CMK (cell line): Measurements from ENCODE around the gene OR52B6.
A peak's percentile ranks its signal among the peaks of the same experiment; 100 is the strongest.
"Not testable (repeated sequence)": the region's sequence is repeated elsewhere in the genome, so short reads cannot be mapped to it uniquely, and the experiment has no call there.

Experiments
- DNase-seq: peaks from one replicate; pipeline ENCODE4 v3.0.0-alpha.2; 2010; ENCODE audit warnings: low read depth

OR52B6 gene, protein sequence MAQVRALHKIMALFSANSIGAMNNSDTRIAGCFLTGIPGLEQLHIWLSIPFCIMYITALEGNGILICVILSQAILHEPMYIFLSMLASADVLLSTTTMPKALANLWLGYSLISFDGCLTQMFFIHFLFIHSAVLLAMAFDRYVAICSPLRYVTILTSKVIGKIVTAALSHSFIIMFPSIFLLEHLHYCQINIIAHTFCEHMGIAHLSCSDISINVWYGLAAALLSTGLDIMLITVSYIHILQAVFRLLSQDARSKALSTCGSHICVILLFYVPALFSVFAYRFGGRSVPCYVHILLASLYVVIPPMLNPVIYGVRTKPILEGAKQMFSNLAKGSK

DNA sequence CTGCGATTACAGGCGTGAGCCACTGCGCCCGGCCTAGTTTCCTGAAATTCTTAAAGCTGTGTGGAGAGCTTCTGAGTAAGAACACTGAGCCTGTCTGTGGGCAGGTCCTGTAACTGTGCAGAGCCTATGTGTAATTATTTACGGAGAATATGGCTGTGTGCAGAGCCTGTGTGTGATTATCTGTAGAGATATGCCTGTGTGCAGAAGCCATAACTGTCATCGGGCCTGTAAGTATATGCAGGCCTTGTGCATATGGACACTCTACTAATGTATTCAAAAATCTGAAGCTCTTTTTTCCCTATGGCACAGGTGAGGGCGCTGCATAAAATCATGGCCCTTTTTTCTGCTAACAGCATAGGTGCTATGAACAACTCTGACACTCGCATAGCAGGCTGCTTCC is at the start of gene OR52B6:
TSS of gene OR52B6 (plus strand) at position 301 of the 400 bp plus-strand sequence. CDS start at position 301, 0 bp downstream.
- DNase-seq = no peak

DNA sequence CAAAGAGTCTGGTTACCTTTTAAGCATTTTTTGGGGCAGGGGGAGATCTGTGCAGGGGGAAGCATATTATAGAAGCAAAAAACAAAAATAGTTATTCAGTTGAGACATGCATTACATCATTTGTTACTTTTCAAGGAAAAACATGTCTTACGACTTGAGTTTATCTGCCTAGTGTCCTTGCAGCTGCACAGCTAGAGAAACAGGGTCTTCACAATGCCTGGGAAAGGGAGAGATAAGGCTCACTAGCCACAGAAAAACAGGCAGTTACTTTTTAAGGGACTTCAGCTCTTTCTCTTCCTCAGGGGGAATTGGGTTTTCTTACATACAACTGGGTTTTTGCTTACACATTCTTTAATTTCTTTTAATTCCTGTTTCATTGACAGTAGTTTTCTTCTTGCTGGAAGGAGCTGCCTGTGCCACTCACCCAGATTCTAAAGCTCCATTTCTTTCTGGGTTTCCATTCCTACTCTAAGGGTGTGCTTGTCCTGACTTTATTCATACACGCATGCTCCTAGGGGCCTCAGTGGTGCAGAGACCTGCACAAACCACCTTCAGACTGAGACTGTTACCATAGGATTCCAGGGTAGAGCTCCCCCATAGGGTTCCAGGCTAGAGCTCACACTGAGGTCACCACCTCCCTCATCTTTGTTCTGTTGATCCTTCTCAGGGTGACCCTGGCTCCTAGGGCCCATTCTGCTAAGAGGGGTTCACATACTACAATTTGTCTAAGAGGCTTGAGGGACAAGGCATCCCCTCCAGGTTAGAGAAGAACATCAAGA is 49.4 kb upstream of the OR52B6 start:
- DNase-seq = no peak

DNA sequence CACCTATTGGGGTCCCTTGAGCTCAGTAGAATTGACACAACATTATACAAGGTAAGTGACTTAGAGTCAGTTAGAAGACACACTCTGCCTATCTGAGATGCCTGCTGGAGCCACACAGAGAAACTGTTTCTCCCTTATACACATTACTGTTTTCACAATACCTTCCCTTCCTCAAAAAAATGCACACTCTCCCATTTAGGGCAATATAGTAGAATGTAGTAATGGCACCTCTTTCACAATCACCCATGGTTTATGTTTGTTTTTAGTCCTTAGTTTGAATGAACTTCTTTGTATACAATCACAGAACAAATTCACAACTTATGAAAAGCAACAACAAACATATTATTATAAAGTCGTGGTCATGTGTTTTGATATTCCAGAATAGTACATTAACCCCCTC is 46.6 kb upstream of the OR52B6 start:
- DNase-seq = no peak

DNA sequence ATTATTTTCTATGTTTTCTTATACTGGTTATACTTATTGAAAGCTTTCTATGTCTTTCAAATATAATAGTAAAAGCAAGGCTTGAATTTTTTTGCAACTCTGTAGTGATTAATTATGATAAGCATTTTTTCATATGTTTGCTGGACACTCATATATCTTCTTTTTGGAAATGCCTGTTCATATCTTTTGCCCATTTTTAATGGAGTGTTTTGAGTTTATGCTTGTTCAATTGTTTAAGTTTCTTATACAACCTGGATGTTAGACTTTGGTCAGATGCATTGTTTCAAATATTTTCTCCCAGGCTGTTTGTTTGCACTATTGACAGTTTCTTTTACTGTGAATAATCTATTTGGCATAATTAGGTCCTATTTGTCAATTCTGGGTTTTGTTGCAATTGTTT is 44.2 kb upstream of the OR52B6 start:
- DNase-seq = no peak

DNA sequence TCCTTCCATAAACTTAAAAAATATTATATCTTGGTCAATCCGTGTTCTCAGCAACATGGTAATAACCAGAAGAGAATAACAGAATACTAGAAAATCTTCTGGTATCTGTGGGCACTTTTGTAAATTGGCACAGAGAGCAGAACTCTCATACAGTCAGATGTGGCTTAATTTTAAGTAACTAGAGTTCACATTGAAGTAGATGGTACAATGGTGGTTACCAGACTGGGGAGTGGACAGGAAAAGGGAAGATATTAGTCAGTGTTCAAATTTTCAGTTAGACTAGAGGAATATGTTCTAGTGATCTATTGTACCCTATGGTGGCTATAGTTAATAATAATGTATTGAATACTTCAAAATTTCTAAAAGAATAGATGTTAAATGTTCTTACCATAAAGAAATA is 39.2 kb upstream of the OR52B6 start:
- DNase-seq = no peak

DNA sequence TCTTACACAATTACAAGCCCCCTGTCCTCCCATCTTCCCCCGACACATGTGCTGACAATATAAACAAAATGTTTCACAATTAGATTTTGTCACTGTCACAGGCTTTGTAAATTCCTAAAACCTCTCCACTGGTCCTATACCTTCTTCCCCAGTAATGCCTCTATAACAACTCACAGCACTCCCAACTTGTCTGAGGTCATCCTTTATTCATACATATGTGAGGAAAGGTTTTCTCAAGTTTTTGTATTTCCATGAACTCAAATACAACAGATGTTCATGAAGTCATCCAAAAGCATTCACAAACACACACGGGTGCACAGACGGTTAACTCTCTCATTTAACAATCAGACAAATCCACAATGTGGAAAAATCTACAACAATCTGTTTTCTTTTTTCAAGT is 34.2 kb upstream of the OR52B6 start:
- DNase-seq = no peak

DNA sequence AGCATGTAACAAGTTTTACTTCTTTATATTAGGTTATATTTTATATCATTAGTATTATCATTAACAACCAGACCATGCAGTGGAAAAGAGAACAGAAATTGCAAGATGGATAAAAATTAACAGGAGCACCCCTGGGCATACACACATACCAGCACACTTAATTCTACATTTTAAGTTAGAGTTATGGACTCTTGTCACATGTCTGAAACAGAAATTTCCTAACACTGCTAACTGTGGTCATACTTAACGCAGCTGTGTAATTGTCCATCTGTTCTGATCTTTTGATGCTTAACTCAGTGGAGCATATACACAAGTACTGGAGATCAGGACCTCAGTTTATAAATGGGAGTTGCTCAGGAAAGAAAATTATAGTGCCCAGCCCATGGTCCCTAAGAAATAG is 32.7 kb upstream of the OR52B6 start:
- DNase-seq = no peak

DNA sequence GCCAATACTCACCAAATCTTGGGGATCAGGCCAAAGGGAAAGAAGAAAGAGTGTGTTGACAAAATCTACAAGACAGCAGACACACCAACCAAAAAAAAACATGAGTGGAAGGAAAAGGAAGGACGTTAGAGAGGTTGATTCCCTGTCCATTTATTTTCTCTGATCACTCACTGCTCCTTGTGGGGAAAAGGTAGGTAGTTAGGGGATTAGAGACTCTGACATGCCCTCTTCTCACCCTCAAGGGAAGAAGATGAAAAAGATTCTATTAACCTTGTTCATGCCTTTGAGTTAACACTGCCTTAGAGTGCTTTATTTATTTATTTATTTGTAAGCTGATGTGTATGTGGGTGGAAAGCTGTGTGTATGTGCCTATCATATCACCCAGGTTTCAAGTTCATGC is 32.2 kb upstream of the OR52B6 start, which contains the start of gene OR52H1:
TSS of gene OR52H1 (minus strand) at position 101 of the 400 bp plus-strand sequence. CDS start 3,035 bp downstream, outside the sequence.
- no peak for DNase-seq

DNA sequence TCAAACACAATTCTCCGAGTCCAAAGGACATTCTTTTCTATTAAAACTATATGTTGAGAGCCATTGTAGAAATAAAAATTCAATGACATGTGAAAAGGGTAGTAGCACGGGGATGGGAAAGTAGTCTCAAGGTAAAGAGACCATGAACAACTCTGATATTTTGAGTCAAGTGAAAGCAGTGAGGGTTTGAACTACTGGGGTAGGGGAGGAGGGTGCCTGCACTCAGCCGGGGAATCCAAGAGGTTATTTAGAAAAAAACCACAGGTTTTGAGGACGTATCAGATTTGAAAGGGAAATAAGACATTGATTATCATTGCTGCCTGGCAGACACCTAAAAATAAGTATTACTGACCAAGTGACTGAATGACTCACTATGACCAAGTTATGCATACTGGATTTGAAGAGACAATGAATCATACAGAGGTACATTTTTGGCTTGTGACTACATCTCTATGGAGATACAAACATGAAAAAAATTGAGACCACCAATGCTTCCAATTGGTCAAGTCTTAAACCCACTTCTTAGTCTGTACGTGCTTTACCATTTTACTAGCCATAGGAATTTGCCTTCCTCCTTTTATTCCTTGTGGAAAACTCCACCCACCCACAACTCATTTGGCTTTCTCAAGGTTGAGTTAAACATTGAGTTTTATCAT is 30.1 kb upstream of the OR52B6 start:
- no peak for DNase-seq

DNA sequence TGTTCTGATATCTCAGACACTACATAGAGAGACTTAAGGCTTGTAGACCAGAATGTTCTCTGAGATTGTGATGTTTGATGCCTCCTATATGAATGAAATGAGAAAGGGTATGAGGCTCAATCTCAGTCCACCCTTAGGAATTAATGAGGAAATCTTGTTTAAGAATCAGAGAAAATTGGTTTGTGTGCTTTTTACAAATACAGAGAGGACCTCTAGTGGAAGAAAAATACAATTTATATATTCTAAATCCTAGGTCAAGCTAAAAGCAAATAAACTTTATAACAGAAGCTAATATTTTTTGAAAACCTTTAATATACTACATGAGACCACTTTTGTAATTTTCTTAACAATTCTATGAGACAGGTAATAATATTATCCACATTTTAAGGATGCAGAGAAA is 27.3 kb upstream of the OR52B6 start:
- DNase-seq = no peak

DNA sequence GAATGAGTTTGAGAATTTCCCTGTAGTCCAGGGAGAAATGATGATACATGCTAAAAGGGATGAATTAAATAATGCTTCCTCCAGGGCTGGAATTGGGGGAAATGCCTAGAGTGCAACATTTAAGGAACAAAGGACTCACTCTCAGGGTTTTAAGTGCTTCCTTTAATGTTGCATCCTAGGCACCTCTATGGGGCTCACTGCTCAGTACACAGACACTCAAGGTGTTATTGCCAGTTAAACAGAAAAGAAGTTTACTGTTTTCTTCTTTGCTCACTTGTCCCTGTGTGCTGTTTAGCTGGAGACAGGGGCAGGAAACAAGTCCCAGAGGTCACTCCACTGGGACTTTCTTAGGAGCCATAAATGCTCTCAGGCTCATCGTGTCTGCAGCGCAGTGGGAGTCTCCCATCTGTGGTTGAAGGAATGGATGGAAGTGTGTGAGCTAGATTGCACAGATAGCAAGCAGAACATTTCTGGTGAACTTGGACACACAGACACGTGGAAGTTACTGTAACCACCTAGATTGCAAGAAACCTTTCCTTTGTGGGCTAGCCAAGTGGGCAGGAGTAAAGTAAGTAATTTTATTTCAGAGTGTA is 24.0 kb upstream of the OR52B6 start:
- DNase-seq = no peak

DNA sequence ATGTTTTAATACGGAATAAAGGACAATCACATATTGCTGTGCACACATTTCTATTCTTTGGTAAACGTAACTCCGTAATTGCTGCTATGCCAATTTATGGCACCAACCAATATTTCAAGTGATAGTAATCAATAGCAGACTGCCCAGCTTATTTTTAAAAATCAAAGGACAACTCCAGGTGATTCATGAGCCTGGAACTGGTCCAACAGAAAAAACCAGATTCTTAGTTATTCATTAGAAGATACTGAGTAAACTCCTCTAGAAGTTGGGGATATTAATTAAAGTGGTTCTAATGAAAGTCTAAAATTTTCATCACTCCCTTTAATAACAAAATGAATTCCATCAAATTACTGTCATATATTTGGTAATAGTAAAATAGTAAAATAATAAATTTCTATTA is 22.9 kb upstream of the OR52B6 start:
- DNase-seq = no peak

DNA sequence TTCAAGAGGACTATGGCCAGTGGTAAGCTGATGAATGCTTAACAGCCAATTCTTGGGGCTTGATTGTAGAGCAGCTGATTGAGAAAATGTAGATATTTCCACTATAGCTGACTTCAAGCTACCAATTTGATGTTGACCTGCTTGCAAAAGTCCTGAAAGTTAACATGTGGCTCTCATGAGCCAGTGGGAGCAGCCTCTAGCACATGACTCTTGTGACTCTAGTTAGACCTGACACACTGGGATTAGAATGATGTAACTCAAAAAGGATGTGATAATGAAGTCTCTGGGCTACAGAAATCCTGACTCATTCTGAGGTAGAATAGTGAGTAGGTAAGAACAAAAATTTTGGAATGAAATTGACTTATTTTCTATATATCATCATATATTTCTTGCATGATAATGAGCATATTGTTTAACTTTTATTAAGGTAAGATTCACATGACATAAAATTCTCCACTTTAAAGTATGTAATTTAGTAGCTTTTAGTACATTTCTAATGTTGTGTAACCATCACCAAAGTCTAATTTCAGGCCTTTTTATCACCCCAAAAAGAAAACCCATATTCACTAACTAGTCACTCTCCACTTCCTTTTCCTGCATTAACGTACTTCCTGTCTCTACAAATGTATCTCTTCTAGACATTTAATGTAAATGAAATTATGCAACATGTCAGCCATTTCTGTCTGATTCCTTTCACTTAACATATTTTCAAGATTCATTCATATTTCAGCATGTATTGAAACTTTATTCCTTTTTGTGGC is 16.2 kb upstream of the OR52B6 start:
- no peak for DNase-seq

DNA sequence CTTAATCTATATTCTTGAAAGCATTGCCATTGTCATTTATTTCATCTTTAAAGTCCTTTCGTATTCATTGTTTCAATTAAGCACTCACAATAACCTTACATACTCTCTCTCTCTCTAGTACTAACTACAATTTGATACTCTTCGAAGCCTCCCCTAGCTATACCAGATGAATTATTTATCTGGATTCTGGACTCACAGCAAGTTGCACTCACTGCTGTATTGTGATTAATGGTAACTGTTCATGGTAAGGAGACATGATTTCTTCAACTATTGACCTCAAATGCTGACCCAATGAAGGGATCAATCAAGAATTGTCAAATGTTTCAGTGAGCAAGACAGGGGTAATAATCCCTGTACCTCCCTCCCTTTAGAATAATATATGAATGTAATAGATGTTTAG is 6.0 kb upstream of the OR52B6 start:
- DNase-seq = no peak

DNA sequence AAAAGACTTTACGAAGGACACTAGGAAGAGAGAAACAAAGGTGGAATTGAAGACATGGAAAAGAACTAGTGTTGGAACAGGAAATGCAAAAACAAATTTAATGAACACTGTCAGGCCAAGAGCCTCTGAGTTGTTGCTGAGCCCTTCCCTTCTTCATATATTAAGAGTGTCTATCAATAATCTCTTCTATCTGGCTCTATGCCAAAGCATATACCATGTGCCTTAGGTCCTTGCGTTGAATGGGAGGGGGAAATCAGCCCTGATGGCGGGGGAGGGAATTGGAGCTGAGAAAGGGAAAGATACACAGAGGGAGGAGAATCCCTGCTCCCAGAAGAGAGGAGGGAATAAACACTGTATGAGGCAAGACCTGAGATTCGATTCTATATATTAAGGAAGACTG is 5.5 kb upstream of the OR52B6 start:
- no peak for DNase-seq

DNA sequence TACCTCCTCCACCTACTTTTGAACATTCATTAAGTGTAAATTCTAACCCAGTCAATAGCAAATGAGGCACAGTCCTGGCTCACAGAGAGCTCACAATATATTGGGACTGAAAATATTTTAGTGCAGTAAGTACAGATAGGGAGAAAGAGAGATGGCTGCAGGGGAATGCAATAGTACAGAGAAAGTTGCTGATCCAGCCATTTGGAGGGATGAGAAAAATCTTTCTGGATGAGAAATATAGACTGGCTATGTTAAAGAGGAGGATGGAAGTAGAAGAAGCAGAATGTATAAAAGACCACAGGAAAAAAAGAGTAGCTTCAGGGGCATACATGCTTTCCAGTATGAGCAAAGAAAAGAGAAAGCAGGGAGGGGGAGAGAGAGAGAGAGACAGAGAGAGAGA is 3.6 kb upstream of the OR52B6 start:
- no peak for DNase-seq

DNA sequence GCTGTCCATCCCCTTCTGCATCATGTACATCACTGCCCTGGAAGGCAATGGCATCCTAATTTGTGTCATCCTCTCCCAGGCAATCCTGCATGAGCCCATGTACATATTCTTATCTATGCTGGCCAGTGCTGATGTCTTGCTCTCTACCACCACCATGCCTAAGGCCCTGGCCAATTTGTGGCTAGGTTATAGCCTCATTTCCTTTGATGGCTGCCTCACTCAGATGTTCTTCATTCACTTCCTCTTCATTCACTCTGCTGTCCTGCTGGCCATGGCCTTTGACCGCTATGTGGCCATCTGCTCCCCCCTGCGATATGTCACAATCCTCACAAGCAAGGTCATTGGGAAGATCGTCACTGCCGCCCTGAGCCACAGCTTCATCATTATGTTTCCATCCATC is 337 bp downstream of the OR52B6 start:
- DNase-seq = peak; percentile 87

DNA sequence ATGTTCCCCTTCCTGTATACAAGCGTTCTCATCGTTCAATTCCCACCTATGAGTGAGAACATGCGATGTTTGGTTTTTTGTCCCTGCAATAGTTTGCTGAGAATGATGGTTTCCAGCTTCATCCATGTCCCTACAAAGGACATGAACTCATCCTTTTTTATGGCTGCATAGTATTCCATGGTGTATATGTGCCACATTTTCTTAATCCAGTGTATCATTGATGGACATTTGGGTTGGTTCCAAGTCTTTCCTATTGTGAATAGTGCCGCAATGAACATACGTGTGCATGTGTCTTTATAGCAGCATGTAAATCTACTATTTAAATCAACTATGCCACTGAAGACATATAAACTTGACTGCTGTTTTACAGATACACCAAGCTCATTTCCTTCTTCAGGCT is 3.8 kb downstream of the OR52B6 start:
- DNase-seq = not testable (repeated sequence)

DNA sequence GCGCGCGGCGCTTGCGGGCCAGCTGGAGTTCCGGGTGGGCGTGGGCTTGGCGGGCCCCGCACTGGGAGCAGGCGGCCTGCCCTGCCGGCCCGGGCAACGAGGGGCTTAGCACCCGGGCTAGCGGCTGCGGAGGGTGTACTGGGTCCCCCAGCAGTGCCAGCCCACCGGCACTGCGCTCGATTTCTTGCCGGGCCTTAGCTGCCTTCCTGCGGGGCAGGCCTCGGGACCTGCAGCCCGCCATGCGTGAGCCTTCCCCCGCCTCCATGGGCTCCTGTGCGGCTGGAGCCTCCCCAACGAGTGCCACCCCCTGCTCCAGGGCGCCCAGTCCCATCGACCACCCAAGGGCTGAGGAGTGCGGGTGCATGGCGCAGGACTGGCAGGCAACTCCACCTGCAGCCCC is 9.2 kb downstream of the OR52B6 start:
- DNase-seq = not testable (repeated sequence)

DNA sequence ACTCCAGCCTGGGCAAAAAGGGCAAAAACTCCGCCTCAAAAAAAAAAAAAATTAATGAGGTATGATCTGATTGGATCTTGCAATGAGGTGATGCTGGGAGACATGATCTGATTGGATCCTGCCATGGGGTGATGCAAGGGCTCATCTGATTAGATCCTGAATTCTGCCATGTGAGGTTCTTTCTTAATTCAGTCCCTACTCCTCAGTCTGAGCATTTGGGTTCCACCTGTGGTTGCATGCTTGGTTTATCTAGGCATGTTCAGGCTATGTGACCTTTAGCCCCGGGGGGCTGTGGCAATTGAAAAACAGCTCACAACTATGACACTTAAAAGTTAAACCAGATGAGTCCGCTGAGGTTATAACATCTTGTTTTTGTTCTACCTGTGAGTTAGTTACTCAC is 10.9 kb downstream of the OR52B6 start:
- DNase-seq = no peak

DNA sequence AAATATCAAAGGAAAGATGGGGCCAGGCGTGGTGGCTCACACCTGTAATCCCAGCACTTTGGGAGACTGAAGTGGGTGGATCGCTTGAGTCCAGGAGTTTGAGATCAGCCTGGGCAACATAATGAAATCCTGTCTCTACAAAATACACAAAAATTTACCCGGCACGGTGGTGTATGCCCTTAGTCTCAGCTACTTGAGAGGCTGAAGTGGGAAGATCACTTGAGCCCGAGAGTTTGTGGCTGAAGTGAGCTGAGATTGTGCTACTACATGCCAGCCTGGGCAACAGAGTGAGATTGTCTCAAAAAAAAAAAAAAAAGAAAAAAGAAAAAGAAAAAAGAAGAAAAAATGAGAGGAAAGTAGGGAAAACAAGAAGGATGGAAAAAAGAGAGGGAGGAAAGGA is 11.9 kb downstream of the OR52B6 start:
- no peak for DNase-seq

DNA sequence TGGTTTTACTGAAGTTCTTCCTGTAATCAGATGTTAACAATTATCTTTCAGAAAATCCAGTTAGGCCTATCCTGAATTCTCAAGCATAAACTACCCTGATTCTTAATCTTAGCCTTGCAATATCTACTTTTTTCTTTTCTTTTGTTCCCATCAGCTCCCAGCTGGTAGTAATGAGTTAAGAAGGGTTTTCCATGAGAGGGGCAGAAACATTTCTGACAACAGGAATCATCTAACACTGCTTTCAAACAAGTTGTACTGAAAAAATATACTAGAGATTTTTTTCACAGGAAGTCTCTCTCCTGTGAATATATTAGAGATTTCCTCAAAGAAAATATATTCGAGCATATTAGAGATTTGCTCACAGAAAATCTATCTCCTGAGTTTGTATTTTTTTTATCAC is 12.5 kb downstream of the OR52B6 start:
- DNase-seq = no peak
